Panc1 (cell line): Measurements from ENCODE around the gene SUPT3H.

ENCODE experiments used
- CTCF ChIP-seq: fragments of 450-650 bp; IDR thresholded peaks from 2 replicates; pipeline ENCODE4 v1.5.1; 2017; ENCODE audit warnings: mild to moderate bottlenecking
- POLR2AphosphoS5 ChIP-seq: IDR thresholded peaks from 2 replicates; pipeline ENCODE4 v1.6.1; 2012; ENCODE audit warnings: mild to moderate bottlenecking, low read depth, low read length, moderate library complexity
- TCF7L2 ChIP-seq: IDR thresholded peaks from 2 replicates; pipeline ENCODE4 v1.6.1; 2011; ENCODE audit warnings: mild to moderate bottlenecking, low read depth, low read length, inconsistent platforms

DNA sequence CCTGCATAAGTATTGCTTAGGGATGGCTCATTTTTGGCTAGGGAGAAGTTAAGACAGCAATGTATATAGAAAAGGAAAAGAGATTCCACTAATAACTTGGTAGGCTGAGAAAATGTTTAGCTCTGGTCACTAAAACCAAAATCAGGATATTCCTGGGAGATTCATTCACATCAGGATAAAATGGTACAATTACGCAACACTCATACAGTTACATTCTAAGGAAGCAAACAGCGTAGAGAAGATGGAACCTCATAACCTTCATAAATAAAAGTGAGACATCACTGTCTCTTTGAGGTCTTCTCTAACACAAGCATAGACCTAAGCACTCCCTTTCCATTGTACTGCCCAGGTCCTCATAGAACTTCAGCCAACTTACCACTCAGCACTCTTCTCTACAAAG, 345.3 kb downstream of the SUPT3H start:
- no peak for TF ChIP-seq CTCF
- TF ChIP-seq POLR2AphosphoS5 = no peak
- TF ChIP-seq TCF7L2 = no peak
